Gastrocnemius medialis (tissue), 4 donors: ENCODE measurements around the gene SF1.

Experiments
- POLR2A ChIP-seq, 2 donors: fragments of 450-650 bp; IDR thresholded peaks; one replicate each; pipeline ENCODE4 v1.6.1; 2017; ENCODE audit warnings: antibody characterized with exemption in 2 of 2, mild to moderate bottlenecking in 2 of 2, moderate library complexity in 2 of 2
- TF ChIP-seq, protein P1 (sequence below), 5 experiments: fragments of 450-650 bp in 3 of 5; fragments of 200-600 bp in 2 of 5; sonication (generic) in 2 of 5; IDR thresholded peaks in 4 of 5; conservative IDR thresholded peaks in 1 of 5; 1 replicate in 4 of 5; 2 replicates in 1 of 5; pipeline ENCODE4 v1.5.1; 2016 to 2019; ENCODE audit warnings: antibody characterized with exemption in 5 of 5, mild to moderate bottlenecking in 3 of 5, moderate library complexity in 3 of 5

DNA sequence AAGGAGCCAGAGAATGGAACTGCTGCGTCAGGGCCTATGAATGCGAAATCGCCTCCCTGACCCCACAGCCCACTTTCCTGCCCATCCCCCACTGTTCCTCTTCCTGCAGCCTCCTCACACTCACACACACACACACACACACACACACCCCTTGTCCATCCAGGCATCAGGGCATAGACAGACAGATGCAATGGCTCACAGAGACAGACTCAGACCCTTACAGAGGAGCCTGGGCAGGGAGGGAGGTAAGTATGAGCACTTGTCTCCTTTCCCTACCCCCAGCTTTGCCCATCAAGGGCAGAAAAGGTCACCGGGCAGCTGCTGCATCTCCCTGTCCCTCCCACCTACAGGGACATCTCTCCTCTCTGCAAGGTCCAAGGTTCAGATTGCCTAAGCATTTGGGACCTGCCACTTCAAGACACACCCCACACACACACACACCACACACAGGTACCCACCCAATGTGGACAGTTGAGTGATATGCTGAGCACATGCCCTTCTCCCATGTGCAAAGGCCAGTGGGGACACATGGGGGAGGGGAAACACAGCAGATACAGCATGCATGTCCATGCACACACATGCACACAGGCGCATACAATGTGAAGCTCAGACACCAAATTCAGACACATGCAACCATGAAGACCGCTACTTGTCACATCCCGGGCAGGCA lies 53.3 kb downstream of the SF1 start:
- TF ChIP-seq, protein P1, sequence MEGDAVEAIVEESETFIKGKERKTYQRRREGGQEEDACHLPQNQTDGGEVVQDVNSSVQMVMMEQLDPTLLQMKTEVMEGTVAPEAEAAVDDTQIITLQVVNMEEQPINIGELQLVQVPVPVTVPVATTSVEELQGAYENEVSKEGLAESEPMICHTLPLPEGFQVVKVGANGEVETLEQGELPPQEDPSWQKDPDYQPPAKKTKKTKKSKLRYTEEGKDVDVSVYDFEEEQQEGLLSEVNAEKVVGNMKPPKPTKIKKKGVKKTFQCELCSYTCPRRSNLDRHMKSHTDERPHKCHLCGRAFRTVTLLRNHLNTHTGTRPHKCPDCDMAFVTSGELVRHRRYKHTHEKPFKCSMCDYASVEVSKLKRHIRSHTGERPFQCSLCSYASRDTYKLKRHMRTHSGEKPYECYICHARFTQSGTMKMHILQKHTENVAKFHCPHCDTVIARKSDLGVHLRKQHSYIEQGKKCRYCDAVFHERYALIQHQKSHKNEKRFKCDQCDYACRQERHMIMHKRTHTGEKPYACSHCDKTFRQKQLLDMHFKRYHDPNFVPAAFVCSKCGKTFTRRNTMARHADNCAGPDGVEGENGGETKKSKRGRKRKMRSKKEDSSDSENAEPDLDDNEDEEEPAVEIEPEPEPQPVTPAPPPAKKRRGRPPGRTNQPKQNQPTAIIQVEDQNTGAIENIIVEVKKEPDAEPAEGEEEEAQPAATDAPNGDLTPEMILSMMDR (IDR thresholded peaks at IDR 0.05 in 4 of 5, conservative IDR thresholded peaks at IDR 0.05 in 1 of 5): no peak
- no peak for TF ChIP-seq POLR2A (IDR thresholded peaks at IDR 0.05)
